HG03442 (cell line): ENCODE measurements around the gene OR2T6.
"Not testable (repeated sequence)": the region's sequence is repeated elsewhere in the genome, so short reads cannot be mapped to it uniquely, and the experiment has no call there.

Experiments
- ATAC-seq: cut with Tn5 transposase; IDR thresholded peaks from one replicate; pipeline ENCODE4 v1.9.1; 2021; ENCODE audit warnings: mild to moderate bottlenecking, moderate library complexity; ENCODE audit not compliant: unreplicated experiment

OR2T6 gene, protein sequence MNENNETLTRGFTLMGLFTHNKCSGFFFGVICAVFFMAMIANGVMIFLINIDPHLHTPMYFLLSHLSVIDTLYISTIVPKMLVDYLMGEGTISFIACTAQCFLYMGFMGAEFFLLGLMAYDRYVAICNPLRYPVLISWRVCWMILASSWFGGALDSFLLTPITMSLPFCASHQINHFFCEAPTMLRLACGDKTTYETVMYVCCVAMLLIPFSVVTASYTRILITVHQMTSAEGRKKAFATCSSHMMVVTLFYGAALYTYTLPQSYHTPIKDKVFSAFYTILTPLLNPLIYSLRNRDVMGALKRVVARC

DNA sequence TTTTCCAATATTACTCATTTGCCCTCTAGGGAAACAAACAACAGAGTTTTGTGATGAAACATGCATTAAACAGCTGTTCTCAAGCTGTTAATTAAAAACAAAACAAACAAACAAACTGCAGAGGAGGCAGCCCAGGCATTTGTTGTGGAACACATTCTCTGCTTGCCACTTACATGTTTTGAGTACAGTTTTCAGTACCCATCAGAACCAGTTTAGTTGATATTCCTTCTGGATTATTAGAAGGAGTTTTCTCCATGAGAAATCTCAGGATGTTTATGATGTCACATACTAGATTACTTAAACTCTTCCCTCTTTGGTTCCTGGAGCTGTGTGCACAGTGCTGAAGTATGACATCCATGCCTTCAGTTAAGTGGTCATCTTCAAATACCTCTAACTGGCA lies at the start of gene OR2T6:
Gene OR2T6 (plus strand): TSS at position 301 of the 400 bp plus-strand sequence. CDS start 11,863 bp downstream, outside the sequence.
- no peak for ATAC-seq

DNA sequence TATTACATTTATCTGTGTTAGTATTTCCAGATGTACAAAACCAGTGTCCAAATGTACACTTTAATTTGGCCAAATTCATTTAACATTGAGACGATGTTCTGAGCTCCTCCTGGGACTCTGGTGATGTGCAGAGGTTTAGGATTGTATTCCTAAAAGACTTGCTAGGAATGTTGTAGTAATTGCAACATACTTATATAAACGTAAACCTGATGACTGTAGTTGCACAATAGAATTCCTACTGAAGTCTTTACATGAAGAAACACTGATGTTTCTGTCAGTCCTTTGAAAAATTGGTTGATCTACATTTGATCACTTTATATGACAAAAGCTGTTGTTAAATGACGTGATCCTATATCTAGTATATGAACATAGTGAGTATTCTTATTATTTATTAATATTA lies 32.1 kb upstream of the OR2T6 start:
- no peak for ATAC-seq

GRCh38 chr1:248348475-248348874 lies 27.1 kb upstream of the OR2T6 start, which contains the start of gene OR14C36:
Gene OR14C36 (plus strand): TSS chr1:248348775. CDS start chr1:248348775, 0 bp downstream.
- no peak for ATAC-seq

- ATAC-seq, result no peak
Measured at GRCh38 chr1:248359415-248359814, 16.1 kb upstream of the OR2T6 start.

DNA sequence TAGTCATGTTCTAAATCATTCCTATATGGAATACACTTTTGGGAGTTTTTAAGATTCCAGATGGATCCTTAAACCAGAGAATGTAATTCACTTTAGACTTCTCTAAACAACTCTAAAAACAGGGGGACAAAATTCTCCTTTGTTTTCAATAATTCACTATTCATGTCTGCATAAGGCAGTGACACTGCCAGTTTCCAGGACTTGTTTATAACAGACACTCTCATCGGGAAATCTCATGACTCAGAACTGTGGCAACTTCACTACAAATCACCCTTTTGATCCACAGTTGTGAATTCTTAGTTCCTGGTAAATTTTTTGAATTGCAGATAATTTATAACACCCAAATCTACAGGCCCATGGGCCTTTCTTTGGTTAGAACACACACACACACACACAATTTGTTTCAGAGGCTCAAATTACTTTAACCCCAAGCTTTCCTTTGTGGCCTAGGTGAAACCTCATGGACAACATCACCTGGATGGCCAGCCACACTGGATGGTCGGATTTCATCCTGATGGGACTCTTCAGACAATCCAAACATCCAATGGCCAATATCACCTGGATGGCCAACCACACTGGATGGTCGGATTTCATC lies 14.3 kb upstream of the OR2T6 start, which contains the start of gene OR2T4:
Gene OR2T4 (plus strand): TSS at position 545 of the 595 bp plus-strand sequence. CDS start 0 bp downstream, at position 545.
- no peak for ATAC-seq

GRCh38 chr1:248366609-248367008 lies 8.9 kb upstream of the OR2T6 start:
- ATAC-seq, result no peak

- peak; percentile 52 for ATAC-seq
Measured at GRCh38 chr1:248372394-248372793, 3.2 kb upstream of the OR2T6 start.

DNA sequence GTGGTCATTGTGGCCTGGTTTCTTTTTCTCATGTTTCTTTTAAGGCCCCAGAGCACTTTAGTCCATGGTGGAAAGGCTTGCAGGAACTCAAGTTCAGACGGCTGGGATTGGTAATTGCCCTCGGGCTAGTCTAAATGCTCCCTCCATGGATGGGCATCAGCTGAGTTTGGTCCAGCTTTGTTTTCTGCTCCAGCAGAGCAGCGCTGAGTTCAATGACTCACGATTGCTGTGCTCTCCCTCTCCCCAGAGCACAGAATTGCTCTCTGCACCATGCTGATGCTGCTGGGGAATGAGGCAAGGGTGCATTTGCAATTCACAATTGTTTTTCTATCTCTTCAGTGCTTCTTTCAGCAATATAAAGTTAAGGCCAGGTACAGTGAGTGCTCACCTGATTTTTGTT lies 1.8 kb upstream of the OR2T6 start:
- ATAC-seq, result no peak

GRCh38 chr1:248376916-248377315 lies 1.4 kb downstream of the OR2T6 start:
- ATAC-seq, result no peak

DNA sequence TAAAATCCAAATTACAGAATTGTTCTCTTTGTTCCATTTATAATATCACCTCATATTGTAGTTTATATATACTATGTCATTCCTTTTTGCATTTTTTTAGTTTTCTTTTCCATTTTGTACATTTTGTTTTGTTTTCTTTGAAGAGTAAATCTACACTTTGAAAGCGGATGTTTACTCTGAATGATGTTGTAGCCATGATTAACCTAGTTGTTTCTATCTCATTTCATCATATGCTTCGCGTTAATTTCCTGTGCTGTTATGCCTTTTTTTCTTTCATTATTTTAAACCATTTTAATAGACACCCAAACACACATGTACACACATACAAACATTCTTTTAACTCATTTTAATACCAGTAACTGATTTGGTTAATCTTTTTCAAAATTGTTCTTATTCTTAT lies 5.3 kb downstream of the OR2T6 start:
- ATAC-seq, result no peak

DNA sequence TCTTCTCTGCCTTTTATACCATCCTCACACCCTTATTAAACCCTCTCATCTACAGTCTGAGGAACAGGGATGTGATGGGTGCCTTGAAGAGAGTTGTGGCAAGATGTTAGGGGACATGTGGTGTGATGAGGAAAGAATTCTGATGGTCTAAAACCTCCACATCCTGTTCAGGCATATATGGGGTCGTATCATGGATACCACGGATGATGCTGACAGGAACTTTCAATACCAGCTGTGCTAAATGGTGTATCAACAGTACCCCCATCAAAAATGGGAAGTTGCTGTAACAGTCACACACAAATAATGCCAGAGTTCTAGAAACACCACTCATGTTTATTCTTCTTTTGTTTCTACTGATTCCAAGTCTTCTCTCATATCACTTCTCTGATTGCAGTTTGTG lies 12.9 kb downstream of the OR2T6 start:
- no peak for ATAC-seq

- ATAC-seq, result no peak
Measured at GRCh38 chr1:248393050-248393449, 17.5 kb downstream of the OR2T6 start.

DNA sequence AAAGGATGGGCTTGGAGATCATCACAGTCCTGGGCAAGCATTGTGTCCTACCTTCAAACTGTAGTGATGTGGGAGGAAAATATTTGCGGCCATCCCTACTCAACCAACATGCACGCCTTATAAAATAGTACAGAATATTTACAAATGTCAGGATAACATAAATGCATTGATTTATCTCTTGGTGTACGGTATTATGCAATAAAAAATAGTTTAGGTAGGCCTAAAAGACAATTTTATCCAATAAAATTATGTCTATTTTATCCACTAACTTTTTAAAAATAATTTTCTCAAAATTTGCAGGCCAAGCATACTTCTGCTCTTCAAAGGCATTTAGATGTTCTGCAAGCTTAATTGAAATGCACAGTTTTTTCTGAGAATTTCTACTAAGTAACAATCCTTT lies 27.2 kb downstream of the OR2T6 start, which contains the start of gene OR2T1:
Gene OR2T1 (plus strand): TSS at position 301 of the 400 bp plus-strand sequence. CDS start 3,100 bp downstream, outside the sequence.
- no peak for ATAC-seq

DNA sequence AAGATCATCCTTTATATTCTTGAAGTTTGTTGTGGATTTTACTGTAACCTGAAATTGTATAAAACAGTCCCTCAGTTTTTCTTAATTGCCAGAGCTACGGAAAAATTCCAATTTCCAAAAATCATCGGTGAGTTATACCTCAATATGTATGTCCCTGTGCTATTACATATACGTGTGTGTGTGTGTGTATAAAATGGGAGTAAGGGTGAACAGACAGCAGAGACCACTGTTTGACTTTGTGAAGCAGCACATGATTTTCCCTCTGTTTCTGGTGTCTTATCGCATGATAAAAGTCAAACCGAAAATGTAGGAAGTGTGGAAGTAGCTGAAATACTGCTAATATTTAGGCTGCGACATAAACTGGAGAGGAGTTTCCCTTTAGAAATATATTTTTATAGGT lies 28.5 kb downstream of the OR2T6 start:
- ATAC-seq, result no peak

GRCh38 chr1:248406721-248407692 lies 31.5 kb downstream of the OR2T6 start:
- ATAC-seq, result peak; percentile 50

- no peak for ATAC-seq
Measured at GRCh38 chr1:248416226-248416625, 40.7 kb downstream of the OR2T6 start.

DNA sequence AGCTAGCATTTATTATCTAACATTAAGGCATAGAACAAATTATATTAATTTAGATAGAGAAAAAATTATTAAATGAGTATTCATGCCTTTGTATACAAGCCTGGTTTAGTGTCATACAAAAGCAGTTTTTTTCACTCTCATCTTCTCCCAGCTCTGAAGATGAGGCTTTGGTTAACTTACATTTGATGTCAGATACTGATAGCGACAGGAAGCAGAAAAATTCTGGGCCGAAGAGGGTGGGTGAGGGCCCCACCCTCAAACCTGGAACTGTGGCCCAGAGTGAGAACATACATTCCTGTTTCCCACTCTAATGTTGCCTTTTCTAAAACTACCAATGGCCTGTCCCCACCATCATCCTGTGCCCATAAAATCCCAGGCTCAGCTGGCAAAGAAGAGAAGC lies 42.3 kb downstream of the OR2T6 start:
- ATAC-seq, result no peak

DNA sequence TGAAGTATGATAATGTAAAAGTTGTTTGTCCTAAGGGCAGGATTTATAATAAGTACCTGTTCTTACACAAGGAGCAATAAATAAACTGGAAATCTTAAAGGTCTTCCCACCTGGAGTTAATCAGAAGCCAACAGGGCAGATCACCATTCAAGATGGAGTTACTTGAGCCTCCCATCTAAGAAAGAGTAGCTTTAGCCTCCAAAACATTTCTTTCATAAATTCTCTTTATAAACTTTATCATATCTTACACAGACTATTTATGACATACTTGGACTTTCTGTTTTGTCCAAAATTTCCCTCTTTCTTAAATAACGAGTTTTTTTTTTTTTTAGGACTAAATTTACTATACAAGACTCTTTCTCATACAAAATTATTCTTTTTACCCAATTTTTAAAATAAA lies 45.8 kb downstream of the OR2T6 start:
- ATAC-seq, result no peak

DNA sequence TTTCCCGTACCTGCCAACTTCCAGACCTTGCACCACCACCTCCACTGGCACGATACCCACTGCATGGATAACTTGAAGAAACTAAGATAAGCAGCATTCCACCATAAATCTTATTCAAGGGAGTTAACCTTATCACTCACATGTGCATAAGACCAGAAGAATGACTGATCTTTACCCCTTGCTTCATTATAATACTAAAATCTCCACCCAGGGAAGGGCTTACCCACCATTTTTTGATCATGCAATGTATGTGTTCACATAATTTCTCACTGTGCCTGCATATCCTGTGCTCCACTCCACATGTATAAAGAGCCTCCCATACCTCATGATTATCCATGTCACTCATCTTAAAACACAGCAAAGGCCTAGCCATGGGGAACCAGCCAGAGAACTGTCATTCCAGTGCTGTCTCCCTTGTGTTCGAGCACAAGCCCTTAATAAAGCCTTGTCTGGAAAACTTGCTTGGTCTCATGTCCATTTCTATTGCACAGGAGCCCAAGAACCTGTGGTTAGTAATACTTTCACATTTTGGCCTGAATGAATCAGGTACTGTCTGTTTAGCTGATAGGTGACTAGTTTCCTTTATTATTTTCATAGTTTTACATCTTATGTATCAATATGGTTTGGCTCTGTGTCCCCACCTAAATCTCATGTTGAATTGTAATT lies 52.1 kb downstream of the OR2T6 start:
- peak; percentile 47 for ATAC-seq

DNA sequence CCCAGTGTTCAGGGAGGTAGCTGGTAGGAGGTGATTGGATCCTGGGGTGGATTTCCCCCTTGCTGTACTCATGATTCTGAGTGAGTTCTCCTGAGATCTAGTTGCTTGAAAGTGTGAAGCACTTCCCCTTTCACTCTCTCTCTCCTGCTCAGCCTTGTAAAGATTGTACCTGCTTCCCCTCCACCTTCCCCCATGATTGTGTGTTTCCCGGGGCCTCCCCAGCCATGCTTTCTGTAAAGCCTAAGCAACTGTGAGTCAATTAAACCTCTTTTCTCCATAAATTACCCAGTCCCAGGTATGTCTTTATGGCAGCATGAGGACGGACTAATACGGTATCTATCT lies 52.6 kb downstream of the OR2T6 start:
- ATAC-seq, result peak; percentile 89

DNA sequence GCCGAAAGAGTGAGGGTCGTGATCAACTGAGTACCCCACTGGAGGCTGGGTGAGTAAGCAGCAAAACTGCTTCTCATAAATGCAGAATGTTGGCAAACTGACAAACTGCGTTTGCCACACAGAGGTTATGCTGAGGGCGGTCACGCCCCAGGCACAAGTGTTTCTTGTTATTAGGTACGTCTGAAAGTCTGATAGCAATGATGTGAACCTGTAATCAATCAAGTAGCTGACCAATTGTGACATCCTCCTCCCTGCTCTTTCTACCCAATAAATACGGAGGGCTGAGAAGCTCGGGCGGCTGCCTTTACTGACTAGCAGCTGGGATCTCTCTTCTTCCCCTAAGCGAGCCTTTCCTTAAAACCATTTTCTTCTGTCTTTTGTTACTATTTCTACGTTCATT lies 56.1 kb downstream of the OR2T6 start:
- ATAC-seq, result not testable (repeated sequence)
